Progenitor cell of endocrine pancreas (in vitro differentiated cells): ENCODE results near the gene MOGAT2. TPM values are rescaled to one million over a fixed set of nuclear protein-coding genes. Genes with fewer than 3 reads are reported as not detected.
"Not testable (repeated sequence)": the region's sequence is repeated elsewhere in the genome, so short reads cannot be mapped to it uniquely, and the experiment has no call there.

ENCODE experiments used
- DNase-seq: peaks from one replicate; pipeline ENCODE4 v3.0.0; 2021; ENCODE audit warnings: low spot score; ENCODE audit not compliant: unreplicated experiment
- H3K27ac Mint-ChIP-seq: 2 replicates; pipeline ENCODE4 v1.8.0; 2021; ENCODE audit warnings: mild to moderate bottlenecking, moderate library complexity, mixed read lengths
- H3K27me3 Mint-ChIP-seq: 2 replicates; pipeline ENCODE4 v1.8.0; 2021; ENCODE audit warnings: mixed read lengths
- H3K36me3 Mint-ChIP-seq: 2 replicates; pipeline ENCODE4 v1.8.0; 2022; ENCODE audit warnings: mixed read lengths; ENCODE audit not compliant: insufficient read depth
- H3K4me1 Mint-ChIP-seq: 2 replicates; pipeline ENCODE4 v1.8.0; 2021; ENCODE audit warnings: low read depth, mixed read lengths
- H3K4me3 Mint-ChIP-seq: 2 replicates; pipeline ENCODE4 v1.8.0; 2021; ENCODE audit warnings: low read depth, mild to moderate bottlenecking, moderate library complexity, mixed read lengths
- H3K9me3 Mint-ChIP-seq: 2 replicates; pipeline ENCODE4 v1.8.0; 2021; ENCODE audit warnings: low read depth, mixed read lengths
- CTCF ChIP-seq: fragments of 200-600 bp; sonication (generic); IDR thresholded peaks from one replicate; pipeline ENCODE4 v1.5.0; 2021; ENCODE audit warnings: antibody characterized with exemption, mild to moderate bottlenecking; ENCODE audit not compliant: unreplicated experiment
- total RNA-seq: library from RNA; stranded (reverse); gene quantifications from 2 replicates; pipeline ENCODE4 v1.2.1, GENCODE V29; 2021

The MOGAT2 gene
- total RNA-seq, 1 donor from 2014 or later = not detected

- Mint-ChIP-seq H3K27ac (no peak overlapping the region), H3K4me1 (peaks cover 4% of the 10 kb centered on the region)
- no peak for DNase-seq
Measured at GRCh38 chr11:75745807-75746206, 28.2 kb downstream of the MOGAT2 start.

GRCh38 chr11:75748729-75749273, 31.2 kb downstream of the MOGAT2 start:
- H3K9me3 Mint-ChIP-seq = not testable (repeated sequence)

More at GRCh38 chr11:75745807-75746206, 28.2 kb downstream of the MOGAT2 start:
- H3K36me3 Mint-ChIP-seq = no peaks in the 10 kb centered on the region
- peaks cover 3% of the 10 kb centered on the region for H3K27me3 Mint-ChIP-seq
- no peak overlapping the region for H3K4me3 Mint-ChIP-seq
- no peak for TF ChIP-seq CTCF
- peaks cover 3% of the 10 kb centered on the region for H3K9me3 Mint-ChIP-seq

GRCh38 chr11:75754933-75755332, 37.3 kb downstream of the MOGAT2 start:
- H3K4me3 Mint-ChIP-seq = not testable (repeated sequence)

More at GRCh38 chr11:75748729-75749273, 31.2 kb downstream of the MOGAT2 start:
- not testable (repeated sequence) for H3K27ac Mint-ChIP-seq, H3K4me3 Mint-ChIP-seq, H3K36me3 Mint-ChIP-seq, H3K4me1 Mint-ChIP-seq, H3K27me3 Mint-ChIP-seq, DNase-seq

GRCh38 chr11:75757651-75758050, 40.0 kb downstream of the MOGAT2 start:
- Mint-ChIP-seq H3K9me3 (peaks cover 3% of the 10 kb centered on the region), H3K27ac (no peak overlapping the region), H3K36me3 (no peaks in the 10 kb centered on the region), H3K4me1 (peaks cover 6% of the 10 kb centered on the region), H3K27me3 (peaks cover 2% of the 10 kb centered on the region), H3K4me3 (no peak overlapping the region)
- TF ChIP-seq CTCF = no peak
- DNase-seq = no peak

More at GRCh38 chr11:75754933-75755332, 37.3 kb downstream of the MOGAT2 start:
- H3K4me1 Mint-ChIP-seq, H3K9me3 Mint-ChIP-seq, H3K36me3 Mint-ChIP-seq, DNase-seq, H3K27ac Mint-ChIP-seq, H3K27me3 Mint-ChIP-seq: not testable (repeated sequence)

GRCh38 chr11:75759832-75760231, 42.2 kb downstream of the MOGAT2 start:
- H3K4me1 Mint-ChIP-seq = peaks cover 6% of the 10 kb centered on the region
- no peak for TF ChIP-seq CTCF
- no peak overlapping the region for H3K27ac Mint-ChIP-seq
- peaks cover 3% of the 10 kb centered on the region for H3K9me3 Mint-ChIP-seq
- H3K4me3 Mint-ChIP-seq = no peak overlapping the region
- no peaks in the 10 kb centered on the region for H3K36me3 Mint-ChIP-seq
- DNase-seq = no peak
- peaks cover 12% of the 10 kb centered on the region for H3K27me3 Mint-ChIP-seq

- no peak overlapping the region for H3K4me3 Mint-ChIP-seq
- DNase-seq = no peak
- H3K9me3 Mint-ChIP-seq = peaks cover under 1% of the 10 kb centered on the region
- no peak overlapping the region for H3K27ac Mint-ChIP-seq
- TF ChIP-seq CTCF = no peak
- no peaks in the 10 kb centered on the region for H3K36me3 Mint-ChIP-seq
- H3K27me3 Mint-ChIP-seq = peaks cover 13% of the 10 kb centered on the region
- H3K4me1 Mint-ChIP-seq = peaks cover 6% of the 10 kb centered on the region
Measured at GRCh38 chr11:75760243-75760642, 42.6 kb downstream of the MOGAT2 start.
